NOMO-1 treated with dmso at 0.1 percent for 144 hours (cell line): ENCODE results near the gene NUP210.

Experiments used
- DNase-seq: peaks from one replicate; lab custom pipeline; 2025; ENCODE audit not compliant: unreplicated experiment; lab: John Stamatoyannopoulos, UW

Gene NUP210

DNA sequence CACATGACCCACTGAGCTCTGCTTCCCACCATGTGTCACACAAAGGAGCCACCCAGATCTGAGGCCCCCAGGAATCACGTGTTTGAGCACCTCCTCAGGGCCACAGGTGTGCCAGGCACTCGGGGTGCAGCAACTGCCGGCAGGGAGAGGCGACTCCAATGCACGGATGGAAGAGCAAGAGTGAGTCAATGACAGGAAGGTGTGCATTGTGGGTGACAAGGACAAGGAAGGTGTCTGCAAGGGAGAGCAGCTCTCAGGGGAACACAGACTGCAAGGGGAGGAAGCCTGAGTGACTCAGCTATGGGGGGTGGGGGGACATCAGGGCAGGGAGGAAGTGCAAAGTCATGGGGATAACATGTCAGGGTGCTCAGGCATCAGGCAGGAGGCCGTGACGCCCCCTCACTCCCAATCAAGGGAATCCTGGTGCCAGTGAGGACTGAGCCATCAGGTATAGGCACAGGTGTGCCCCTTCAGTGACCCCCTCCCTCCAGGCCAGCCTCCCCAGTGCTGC, 67.4 kb downstream of the NUP210 start:
- no peak for DNase-seq

DNA sequence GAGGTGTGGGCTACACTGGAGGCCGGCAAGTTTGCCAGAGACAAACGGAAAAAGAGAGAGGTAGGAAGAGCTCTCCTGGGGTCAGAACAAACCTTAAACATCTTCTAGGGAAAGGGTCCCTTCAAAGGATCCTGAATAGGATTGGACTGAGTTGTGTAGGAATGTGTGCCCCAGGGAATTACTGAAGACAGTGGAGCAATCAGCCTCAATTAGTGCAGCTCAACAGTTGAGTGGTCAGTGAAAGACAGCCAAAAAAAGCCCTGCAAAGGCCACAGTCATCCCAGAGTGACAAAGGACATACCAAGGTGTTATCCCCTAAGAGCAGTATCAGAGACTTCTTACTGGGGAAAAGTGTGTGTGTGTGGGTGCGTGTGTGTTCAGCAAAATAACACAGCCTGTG, 70.3 kb downstream of the NUP210 start:
- no peak for DNase-seq

DNA sequence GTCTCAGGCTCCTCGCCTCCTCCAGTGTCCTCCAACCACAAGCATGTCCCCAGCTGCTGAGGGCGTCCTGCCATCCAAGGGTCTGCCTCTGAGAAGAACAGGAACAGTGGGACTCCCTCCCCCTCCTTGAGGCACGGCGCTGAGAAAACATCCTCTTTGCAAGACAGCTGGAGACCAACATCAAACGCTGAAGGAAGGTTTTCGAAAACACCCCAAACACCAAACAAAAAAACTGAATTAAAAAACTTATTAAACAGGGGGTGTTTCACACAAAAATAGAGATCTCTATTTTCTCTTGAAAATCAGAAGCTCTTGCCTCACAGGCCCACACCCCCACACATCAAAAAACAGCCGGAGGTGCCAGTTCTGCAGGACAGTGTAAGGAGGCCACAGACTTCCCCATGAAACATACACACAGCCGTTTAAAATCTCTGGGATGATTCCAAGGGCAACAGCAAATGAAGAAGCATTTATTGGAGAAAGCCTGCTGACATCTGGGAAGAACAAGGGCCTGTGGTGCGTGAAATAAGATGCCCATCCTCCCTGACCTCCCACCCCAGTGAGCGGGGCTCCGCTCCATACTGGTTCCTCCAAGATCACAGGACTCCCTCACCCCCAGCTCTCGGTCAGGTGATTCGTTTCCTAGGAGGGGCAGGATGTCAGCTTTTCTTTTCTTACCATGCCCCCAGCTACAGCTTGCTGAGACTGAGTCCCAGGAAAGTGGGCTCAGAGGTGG, 71.3 kb downstream of the NUP210 start:
- DNase-seq = no peak

DNA sequence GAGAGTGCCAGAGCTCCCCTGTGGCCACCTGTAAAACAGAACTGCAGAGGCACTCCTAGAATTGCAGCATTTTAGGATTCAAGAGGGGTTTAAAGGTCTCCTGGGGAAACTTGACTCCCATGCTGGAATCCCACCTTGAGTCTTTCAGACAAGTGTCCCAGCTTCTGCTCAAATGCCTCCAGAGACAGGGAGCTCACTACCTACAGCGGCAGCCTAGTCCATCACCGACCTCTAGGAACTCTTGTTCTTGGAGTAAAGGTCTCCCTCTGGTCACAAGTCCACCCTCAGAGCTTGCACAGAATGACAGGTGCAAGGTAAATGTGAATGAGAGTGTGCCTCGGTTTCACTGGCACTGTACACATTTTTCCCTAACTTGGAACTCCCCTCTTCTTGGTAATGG, 72.0 kb downstream of the NUP210 start:
- no peak for DNase-seq

DNA sequence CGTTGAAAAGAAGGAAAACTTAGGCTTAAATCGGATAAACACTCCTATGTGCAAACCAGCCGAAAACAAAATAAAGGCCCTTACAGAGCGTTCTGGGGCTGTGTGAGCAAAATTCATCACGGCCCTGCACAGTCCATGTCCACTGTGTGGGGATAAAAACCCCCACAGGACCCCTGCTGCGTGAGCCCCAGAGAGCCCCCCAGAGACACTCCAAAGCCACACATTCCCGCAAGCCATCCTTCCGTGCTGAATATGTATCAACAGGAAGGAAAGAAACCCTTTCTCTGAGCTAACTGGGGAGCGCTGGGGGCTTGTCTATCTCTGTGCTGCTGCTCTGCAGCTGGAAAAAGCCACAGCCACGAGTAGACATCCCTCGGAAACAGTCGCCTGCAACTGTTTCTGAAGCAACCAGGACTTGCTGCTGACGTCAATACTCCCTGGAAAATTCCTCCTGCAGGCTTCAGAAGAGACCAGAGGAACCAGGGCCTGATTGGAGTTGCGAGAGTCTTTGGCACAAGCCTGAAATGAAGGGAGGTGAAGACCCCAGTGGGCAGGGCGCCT, 72.7 kb downstream of the NUP210 start:
- no peak for DNase-seq

DNA sequence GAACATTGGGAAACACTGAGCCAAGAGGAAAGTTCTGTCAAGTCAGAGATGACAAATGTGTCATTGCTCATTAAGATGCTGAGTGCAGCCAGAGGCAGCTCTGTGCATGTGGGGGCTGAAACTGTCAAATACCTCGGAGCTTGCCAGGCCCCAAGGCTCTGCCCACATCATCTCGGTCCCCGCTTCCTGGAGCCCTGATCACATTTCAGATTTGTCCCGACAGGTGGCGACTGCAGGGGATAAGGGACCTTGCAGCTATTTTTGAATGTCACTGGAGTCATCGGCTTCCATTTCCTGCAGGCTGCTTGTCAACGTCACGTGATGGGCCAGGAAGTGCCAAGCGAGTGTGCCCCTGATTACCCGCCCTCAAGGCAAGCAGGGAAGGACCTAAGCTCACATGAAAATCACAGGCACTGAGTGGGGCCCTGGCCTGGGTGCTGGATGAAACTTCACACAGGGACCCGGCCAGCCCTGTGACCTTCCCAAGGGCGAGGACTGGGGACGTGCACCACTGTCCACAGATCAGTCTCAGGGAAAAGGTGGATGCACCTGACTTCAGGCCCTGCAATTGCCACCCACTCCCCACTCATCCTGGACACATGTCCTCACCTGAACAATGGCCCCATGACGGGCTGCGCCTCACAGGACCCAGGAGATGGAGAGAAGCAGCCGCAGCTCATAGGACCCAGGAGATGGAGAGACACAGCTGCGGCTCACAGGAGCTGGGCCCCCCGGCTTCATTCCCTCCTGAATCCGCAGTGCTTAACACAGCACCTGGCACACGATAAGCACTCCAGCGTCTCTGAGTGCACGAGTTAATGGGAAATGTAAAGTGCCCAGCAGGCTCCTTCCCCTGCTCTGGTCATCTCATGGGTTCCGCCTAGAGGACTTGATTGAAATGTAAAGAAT, 73.4 kb downstream of the NUP210 start:
- DNase-seq = no peak

DNA sequence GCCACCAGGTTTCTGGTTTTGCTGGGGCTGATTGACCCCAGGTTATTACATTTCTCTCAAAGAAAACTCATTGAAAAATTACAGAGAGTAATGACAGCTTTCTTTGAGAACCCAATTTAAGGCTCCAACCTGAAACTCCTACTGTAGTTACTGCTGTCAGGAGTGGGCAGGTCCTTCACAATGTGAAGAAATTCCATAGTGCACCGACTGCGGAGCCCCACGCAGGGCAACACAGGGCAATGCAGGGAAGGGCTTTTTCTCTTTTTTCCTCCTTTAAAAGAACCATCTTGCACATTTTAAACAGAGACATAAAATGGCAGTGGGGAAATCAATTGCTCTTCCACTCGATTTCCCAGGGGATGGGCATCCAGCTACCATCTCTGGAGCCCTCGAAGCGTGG, 74.3 kb downstream of the NUP210 start:
- no peak for DNase-seq

DNA sequence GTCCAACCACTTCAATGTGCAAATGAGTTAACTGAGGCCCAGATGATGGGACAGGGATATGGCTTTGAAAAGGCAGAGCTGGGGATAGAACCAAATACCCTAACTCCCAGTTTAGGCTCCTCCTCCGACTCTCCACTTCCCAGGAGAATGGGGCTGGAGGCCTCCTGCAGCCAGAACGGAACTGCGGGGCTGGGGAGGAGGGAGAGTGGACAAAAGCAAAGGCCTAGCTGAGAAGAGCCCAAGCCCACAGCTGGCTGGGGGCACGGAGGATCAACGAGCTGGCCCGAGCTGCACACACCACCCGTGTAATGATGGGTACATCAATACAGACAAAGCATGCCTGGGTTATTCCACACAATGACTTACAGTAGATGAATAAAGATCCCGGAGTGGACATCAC, 74.8 kb downstream of the NUP210 start:
- DNase-seq = no peak

DNA sequence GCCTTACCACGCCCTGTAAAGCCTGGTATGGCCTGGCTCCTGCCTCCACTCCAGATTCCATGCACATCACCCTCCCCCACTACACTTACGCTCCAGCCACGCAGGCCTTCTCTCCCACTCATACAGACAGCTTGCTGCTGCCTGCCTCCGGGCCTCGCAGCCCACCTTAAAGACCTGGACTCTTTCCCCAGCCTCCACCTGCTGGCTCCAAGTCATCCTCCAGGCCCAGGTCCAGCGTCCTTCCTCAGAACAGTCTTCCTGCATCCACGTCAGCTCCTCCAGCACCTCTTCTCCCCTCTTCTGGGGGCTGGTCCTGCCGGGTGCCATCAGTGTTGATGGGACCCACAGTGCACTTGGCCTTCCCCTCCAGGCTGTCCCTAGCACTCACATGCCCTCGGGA, 75.5 kb downstream of the NUP210 start:
- DNase-seq = no peak

DNA sequence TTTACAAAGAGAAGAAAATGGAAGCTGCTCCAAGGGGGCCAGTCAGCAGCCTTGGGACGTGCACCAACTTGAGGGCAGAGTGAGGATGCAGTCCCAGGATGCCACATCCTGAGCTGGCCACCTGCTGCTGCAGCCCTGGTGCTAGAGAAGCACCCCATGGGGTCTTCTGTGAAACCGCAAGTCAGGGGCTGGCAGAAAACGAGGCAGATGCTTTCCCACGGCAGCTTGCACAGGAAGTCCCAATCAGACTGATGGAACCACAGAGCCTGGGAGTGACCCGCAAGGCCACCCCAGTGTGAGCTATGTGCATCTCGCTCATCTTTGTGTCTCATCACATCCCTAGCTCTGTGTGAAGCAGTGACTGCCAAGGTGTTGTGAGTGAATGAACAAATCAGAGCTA, 76.5 kb downstream of the NUP210 start:
- no peak for DNase-seq

DNA sequence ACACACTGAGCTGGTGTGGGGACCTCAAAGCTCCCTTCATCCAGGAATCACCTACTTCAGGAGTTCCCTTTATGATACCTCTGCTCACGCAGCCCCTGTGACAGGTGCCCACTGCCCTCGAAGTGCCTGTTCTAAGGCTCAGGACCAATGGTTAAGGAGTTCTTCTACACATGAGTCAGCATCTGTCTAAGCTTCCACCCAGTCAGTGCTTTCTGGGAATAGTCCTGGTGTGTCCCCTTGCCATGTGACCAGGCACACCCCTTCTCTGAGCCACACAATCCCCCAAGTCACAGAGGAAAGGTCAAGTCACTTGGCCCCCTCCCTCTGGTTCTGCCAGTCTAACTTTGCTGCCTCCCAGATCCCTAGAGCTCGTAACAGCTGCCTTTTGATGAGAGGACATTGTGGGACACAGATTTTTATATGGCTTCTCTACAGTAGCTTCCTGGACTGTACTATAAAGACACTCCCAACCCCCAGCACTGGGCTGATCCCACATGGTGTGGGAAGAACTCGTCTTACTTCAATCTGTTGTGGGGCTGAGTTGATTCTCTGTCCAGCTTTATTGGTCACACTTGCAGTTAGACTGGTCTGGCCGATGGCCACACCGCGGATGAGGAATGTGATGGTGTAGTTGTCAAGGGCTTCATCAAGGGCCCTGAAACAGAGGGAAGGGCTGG, 78.8 kb downstream of the NUP210 start:
- DNase-seq = no peak

DNA sequence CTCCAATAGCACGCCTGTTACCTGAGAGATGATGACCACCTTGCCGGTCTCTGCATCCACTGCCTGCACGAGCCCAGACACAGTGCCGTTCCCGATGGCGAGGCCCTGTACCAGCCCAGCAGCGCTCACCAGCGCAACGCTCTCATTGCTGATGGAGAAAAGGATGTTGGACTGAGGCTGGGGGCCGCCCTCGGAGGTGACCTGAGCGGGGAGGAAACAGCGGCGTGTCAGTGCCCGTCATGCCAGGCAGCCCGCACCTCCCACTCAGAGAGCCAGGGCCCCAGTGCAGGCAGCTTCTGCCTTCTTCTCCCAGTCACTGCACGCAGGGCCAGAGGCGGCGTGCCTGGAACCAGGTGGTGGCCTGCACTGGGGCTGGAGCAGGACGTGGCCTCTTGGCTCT, 80.3 kb downstream of the NUP210 start:
- no peak for DNase-seq

DNA sequence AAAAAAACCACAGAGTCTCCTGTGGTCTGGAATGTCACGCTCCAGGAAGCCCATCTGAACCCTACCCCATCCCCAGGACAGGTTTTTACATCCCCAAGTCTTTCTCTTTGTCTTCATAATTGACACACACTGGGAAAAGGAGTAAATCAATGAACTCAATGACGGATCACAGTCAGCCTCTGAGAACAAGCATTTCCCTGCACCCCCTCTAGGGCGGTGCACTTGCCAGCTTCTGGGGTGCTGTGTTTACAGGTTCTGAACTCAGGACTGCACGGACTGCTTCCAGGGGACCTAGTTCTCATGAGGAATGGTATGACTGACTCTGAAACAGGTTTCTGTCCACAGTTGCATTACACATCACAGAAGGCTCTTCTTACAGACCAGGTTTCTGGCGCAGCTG, 81.1 kb downstream of the NUP210 start:
- no peak for DNase-seq

DNA sequence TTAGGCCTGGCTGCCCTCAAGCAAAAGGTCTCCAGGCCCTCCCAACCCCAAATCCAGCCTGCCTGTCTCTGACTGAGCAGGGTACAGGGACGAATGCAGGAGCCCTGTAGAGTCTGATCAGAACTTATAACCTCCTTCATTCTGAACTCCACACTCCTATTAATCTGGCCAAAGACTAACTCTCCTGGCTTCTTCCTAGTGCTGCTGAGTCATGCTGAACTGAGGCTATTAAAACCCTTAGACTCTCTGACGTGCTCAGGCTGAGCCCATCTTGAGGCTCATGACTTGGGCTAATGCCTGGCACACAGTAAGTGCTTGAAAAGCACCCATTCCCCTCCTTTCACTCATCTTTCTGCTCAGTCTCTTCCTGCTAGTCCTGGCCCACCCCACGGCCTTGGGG, 81.9 kb downstream of the NUP210 start:
- no peak for DNase-seq

DNA sequence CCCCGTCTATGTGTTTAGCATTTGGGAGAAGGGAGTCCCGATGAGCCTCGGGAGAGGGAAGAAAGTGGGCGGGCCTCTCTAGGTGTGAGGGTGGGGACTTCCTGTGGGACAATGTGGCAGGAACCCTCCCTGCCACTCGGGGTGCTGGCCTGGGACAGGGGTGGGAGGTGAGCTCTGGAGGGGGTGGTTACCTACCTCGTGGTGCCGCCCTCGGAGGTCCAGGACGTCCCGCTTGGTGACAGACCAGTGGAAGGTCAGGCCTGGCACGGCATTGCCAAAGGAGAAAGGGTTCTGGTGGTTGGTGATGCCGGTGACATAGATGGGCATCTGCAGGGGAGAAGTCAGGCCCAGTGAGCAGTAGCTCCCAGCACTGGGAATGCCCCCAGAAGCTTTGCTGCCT, 83.5 kb downstream of the NUP210 start:
- DNase-seq = no peak

DNA sequence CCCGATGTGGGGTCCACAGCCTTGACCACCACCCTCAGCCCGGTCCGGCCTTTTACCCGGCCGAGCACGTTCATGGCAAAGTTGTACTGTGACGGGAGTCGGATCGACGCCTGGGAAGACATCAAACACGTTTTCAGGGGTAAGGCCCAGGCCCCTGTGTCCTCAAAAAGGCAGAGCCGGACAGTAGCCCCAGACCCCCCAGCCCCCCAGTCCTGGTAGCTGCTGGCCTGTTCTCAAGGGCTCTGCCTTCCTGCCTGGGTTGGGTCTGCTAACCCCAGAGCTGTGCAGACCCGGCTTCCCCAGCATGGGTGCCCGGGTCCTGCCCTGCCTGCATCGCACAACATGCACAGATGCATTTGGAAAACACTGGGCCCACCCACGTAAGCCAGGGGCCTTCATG, 84.6 kb downstream of the NUP210 start:
- DNase-seq = no peak

DNA sequence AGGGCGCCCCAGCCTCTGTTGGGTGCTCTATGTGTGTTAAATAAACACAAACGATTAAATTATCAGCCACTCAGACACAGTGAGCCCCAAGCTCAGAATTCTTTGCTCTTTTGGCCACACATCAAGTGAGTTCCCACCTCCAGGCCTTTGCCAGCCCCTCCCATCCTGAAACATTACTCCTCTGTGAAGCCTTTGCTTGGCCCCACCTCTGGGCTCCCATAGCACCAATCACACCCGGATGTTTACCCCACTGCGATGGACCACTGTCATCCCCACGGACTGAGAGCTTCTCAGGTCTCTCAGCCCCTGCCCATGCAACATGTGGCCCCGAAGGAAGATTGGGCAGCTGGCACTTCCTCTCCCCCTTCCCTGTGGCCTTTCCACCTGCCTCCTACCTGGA, 85.1 kb downstream of the NUP210 start:
- no peak for DNase-seq

DNA sequence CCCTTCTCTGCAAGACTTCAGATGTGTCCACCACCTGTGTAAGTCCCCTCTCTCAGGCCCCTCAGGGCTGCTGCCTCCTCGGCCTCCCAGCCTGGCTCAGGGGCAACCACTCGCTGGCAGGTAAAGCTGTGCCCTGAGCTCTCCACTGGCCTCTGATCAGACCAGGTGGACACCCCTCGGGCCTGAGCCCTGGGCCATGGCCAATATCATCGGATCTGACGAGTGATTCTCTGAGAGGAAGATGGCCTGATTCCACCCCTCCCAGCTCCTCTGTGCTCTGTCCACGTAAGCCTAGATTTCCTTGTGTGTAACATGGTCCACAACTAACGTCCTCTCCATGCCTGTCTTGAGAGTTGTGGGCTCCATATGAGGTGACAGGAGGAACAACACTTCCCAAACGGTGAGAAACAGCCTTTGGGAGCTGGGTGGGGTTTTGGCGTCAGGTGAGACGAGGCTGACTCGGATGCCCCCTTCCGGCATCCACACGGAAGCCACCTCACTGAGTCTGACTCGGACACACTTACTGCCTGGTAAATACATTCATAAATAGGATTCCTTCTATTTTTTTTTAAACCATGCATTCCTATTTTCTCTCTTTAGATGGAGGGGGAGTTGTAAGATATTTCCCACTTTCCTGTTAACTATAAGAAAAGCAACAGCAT, 86.8 kb downstream of the NUP210 start:
- no peak for DNase-seq

DNA sequence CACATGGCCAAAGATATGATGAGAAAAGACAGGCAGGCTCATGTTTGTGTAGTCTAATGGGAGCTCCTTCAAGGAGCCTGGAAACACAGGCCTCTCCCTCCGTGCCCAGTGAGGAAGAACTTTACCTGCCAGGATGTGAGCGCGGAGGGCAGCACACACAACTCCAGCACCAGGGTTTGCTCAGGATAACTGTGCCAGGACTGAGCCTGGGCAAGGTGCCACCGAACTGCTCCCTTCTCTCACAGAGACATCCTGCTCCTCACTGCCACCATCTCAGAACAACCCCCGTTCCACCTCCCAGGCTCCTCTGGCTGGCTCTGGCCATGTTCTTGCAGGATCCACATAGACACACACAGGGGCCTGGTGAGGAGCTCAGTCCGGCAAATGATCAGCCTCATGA, 87.4 kb downstream of the NUP210 start:
- no peak for DNase-seq

DNA sequence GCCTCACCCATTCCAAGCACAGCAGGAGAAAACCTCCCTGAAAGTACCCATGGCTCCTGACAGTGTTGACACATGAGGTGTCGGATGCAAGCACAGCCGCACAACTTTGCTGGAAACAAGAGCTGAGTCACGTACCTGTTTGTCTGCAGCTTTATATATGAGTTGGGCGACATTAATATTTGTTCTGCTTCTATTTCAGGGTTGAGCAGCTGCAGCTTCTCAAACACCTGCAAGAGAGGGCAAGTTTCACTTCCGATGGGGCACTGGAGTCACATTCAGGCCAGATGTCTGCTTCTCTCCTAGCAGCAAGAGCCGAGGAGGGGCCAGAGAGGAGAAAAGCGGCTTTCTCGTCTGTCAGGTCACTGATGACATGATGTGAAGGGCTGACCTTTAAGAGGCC, 88.0 kb downstream of the NUP210 start:
- DNase-seq = no peak

DNA sequence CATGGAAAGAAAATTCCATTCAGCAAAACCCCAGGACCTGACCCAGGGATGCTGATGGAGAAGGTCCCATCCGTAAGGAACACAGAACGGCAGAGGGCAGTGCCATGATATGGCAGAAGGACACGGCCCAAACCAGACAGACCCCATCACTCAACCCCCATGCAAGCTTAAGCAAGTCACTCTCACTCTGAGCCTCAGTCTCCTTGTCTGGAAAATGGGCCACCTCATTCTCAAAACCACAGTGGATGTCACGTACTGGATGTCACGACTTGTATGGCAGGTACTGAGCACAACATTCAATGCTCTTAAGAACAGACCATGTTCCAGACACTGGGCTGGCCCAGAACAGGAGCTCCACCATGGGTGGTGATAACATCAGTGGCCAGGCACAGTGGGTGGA, 90.4 kb downstream of the NUP210 start:
- DNase-seq = no peak
